Amniotic epithelial cell (primary cell): Measurements from ENCODE around the gene RHOC.

Experiments used
- DNase-seq: peaks from one replicate; pipeline ENCODE4 v3.0.0-alpha.2; 2010; ENCODE audit warnings: low read depth

Gene RHOC

DNA sequence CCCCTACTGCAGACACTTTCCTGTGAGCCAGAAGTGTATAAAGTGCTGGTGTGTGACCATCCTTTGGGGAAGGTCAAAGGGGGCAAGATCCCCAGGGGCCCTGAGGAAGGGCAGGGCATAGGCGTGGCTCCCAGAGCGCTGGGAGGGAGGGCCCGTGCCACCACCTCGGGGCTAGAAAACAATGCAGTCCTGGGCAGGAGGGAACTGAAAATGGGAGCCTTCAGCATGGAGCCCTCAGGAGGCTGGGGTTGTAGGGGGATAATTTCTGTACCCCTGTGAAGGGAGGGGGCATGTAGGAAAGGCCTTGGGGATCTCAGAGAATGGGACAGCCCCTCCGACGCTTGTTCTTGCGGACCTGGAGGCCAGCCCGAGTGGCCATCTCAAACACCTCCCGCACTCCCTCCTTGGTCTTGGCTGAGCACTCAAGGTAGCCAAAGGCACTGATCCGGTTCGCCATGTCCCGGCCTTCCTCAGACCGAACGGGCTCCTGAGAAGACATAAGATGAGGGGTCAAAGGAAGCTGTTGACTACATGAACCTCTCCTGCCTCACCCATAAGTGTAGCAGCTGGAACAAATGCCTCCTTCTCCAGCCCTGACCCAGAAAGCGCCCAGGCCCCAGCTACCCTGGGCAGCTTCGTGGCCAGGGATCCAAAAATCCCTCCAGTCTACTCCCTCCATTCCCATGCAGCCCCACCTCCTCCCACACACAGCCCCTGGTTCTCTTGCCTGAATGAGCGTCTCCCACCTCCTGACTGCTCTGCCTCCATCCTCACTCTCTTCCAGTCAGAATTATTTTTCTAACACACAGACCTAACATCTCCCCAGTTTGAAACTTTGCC, 5.5 kb downstream of the RHOC start:
- DNase-seq, result no peak

- DNase-seq, result peak; percentile 91
These were observed 6.4 kb downstream of the RHOC start for GRCh38 chr1:112700290-112701226.

DNA sequence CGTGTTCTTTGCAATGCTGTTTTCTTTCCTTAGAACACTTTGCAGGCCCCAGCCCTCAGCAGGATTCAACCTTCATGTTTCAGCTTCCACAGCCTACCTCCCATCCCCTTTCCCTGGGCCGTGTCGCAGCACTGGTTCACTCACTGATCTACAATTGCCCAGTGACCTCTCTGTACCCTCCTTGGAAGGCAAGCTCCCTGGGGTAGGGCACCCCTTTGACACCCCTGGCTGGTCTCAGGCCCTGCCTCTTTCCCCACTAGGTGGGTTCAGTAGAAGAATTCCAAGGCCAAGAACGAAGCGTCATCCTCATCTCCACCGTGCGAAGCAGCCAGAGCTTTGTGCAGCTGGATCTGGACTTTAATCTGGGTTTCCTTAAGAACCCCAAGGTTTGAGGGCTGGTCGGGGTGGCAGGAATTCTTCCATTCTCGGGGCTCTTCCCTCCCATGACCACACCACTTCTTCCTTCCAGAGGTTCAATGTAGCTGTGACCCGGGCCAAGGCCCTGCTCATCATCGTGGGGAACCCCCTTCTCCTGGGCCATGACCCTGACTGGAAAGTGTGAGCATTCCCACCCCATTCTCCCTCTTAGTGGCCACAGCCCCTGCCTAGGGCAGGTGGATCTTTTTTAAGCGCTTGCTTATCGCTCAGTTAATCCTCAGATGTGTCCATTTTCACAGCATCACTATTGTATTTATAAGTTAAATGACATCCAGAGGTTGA, 7.3 kb downstream of the RHOC start:
- no peak for DNase-seq

DNA sequence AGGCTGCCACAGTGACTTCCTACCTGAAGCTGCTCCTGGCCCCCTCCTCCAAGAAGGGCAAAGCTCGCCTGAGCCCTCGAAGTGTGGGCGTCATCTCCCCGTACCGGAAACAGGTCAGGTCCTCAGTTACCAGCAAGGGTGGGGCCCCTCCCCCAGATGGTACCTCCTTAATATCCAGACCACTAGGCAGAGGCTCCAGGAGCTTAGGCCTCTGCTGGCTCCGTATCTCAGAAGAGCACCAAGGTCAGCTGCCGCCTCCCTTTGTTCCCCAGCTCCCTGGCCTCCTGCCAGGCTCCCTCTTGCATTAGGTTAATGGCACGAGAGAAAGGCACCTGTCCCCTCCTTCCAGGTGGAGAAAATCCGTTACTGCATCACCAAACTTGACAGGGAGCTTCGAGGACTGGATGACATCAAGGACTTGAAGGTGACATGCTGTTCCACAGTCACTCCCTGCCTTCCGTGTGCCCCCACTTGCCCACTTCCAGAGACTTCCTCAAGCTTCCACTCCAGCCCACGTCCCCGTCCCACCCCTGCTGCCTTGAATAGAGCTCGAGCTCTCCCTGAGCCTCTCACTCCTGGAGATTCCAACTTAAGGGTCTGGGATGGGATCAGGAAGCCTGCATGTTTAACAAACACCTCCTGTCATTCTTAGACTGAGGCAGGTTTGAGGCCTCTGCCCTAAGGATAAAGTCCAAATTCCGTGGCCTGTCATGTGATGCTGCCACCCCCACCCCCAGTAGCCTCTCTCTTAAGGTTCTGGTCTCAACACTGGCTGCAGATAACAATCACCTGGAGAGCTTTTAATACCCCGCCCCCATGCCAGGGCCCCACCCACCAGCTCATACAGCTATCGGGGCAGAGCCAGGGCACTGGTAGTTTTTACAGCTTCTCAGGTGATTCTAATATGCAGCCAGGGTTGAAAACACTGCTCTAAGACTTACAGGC, 8.3 kb downstream of the RHOC start:
- no peak for DNase-seq

DNA sequence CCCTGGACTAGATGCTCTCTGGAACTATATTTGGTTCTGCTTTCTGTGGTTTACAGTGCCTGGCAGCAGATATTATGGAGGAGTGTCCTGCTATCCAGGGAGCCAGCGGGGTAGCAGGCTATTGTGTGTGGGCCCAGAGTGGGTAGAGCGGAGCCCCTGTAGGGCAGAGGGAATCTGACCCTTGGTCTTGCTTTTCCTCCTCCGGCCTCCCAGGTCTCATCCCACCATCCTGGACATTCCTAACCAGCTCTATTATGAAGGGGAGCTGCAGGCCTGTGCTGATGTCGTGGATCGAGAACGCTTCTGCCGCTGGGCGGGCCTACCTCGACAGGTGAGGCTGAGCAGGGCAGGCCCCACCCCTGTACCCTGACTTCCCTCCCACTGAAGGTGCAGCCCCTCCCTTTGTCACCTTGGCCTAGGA, 9.1 kb downstream of the RHOC start:
- DNase-seq, result no peak

DNA sequence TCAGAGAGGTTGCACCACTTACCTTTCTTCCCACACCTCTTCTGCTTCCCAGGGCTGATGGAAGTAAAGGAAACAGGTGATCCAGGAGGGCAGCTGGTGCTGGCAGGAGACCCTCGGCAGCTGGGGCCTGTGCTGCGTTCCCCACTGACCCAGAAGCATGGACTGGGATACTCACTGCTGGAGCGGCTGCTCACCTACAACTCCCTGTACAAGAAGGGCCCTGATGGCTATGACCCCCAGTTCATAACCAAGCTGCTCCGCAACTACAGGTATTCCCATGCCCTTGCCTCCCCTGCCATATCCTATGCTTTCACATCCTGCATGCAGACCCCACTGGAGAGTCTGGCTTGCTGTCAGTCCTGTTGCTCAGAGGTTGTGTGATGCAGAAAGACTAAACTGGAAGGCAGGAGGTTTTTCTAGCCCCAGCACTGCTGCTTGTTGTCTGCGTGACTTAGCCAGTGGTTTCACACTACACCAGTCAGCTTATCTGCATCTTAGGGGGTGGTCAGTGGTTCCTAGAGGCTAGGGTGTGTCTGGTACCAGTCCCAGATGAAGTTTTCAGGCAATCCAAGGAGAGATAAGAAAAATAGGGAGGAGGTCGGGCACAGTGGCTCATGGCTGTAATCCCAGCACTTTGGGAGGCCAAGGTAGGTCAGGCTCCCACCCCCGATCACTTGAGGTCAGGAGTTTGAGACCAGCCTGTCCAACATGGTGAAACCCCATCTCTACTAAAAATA, 10.2 kb downstream of the RHOC start:
- DNase-seq, result peak; percentile 61

GRCh38 chr1:112695276-112695675, 11.7 kb downstream of the RHOC start:
- no peak for DNase-seq

DNA sequence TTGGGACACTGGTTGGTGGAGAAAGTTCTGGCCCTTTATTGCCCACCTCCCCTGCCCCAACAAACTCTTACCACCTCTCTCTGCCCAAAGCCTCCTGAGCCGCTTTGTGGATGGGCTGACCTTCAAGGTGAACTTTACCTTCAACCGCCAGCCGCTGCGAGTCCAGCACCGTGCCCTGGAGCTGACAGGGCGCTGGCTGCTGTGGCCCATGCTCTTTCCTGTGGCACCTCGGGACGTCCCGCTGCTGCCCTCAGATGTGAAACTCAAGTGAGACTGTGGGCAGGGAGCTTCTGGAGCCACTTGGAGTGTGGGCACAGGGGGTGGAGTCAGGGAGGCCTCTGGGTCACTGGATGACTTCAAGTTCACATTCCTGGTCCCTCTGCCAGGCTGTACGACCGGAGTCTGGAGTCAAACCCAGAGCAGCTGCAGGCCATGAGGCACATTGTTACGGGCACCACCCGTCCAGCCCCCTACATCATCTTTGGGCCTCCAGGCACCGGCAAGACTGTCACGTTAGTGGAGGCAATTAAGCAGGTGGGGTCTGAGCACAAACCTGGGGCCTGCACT, 12.5 kb downstream of the RHOC start:
- DNase-seq, result no peak

GRCh38 chr1:112693821-112694220, 13.1 kb downstream of the RHOC start:
- no peak for DNase-seq

- no peak for DNase-seq
These were observed 14.2 kb downstream of the RHOC start for GRCh38 chr1:112692681-112693080.

DNA sequence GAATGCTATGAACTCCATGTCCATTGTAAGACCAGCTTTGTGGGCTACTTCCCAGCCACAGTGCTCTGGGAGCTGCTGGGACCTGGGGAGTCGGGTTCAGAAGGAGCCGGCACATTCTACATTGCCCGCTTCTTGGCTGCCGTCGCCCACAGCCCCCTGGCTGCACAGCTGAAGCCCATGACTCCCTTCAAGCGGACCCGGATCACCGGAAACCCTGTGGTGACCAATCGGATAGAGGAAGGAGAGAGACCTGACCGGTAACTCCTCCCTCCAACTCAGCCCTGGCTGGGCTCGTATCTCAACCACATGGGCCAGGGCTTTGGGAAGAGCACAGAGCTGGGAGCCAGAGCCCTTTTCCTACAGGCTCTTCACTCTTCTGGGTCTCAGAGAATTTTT, 17.1 kb downstream of the RHOC start:
- no peak for DNase-seq

DNA sequence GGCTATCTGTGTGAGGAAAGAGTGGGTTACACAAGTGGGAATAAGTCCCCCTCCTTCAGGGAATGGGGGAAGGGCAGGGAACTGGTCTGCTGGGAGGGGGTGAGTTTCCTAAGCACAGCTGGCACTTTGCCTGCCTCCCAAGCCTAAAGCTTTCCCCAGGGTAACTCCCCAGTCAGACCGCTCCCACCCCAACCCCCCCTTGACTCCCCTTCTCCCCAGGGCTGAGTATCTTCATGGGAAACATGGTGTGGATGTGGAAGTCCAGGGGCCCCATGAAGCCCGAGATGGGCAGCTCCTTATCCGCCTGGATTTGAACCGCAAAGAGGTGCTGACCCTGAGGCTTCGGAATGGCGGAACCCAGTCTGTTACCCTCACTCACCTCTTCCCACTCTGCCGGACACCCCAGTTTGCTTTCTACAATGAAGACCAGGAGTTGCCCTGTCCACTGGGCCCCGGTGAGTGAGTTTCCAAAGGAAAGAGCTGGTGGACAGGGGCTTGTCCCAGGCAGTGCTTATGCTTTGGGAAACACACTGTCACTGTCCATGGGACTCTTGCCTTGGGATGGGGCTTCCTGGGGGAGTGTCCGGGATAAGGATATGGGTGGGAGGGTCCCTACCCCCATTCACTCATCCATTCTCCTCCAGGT, 17.6 kb downstream of the RHOC start:
- no peak for DNase-seq

- no peak for DNase-seq
These were observed 18.1 kb downstream of the RHOC start for GRCh38 chr1:112688781-112689193.

DNA sequence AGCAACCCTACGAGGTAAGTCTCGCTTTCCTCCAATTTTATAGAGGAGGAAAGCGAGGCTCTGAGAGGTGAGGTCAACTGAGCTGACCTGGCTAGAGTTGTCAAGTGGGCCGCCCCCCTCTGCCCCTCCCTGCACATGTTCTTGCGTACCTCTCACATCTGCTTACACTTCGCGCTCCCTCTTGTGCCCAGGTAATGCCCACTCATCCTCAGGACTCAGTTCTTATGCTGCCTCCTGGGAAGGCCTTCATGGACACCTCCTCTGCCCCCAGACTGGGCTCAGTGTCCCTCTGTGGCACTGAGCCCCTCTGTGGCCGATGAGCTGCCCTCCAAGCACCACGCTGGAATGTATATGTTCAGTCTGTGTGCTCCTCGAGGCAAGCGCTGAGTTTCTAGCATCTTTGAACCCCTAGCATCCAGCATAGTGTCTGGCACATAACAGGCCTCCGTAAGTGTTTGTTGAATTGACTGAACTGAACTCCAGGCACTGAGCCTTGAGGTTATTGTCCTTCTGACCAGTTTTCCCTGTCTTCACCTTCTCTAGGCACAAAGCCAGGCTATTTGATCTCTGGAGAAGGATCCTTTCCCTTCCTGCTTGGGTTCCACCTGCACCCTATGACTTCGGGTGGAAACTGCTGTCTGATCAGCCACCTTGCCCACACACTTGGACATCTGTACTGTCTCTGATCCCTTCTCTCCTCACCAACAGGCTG, 19.0 kb downstream of the RHOC start:
- no peak for DNase-seq

DNA sequence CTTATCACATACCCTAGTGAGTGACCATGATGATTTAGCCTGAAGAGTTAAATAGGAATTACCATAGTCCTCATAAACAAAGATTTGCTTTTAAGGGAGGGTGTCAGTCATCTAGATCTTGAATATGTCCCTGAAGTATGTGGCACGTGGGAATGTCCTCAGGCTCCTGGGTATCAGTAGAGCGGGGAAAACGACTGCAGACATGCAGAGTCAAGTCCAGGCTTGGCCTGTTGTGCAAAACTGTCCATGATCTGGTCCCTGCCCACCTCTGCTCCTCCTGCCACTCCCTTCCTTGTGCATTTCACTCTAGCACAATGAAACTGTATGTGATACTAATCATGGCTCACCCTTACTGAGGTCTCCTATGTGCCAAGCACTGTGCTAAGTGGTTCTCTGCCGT, 19.6 kb downstream of the RHOC start:
- no peak for DNase-seq

GRCh38 chr1:112686835-112687234, 20.1 kb downstream of the RHOC start:
- peak; percentile 32 for DNase-seq

GRCh38 chr1:112686417-112686816, 20.5 kb downstream of the RHOC start:
- no peak for DNase-seq

DNA sequence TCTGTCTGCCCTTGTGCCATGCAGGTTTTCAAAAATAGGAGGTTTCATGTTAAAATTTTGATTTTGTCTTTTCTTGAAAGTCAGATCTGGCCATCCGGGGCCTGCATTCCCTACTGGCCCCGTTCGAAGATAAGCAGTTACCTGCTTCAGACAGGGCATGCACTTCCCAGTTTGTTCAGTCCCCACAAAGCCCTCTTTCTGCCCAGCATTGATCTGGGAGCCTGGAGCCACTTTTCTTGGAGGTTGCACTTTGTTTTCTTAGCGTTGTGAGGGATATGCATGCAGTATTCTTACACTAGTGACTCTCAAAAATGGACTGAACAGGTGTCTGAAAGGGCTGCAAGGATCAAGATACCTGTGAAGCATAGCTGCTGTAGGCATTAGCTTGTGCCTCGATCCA, 21.0 kb downstream of the RHOC start:
- DNase-seq, result no peak

GRCh38 chr1:112678605-112679004, 28.3 kb downstream of the RHOC start:
- no peak for DNase-seq
